ENCODE measurements around the gene CACNA2D3. TPM values are rescaled to one million over a fixed set of nuclear protein-coding genes. Genes with fewer than 3 reads are reported as not detected.

The CACNA2D3 gene
- total RNA-seq, 1 donor from 2014 or later = 17.2 TPM

GRCh38 chr3:55119268-55119667, 996.9 kb downstream of the CACNA2D3 start:
- no peaks in the 10 kb centered on the region for H3K27me3 ChIP-seq
- no peaks in the 10 kb centered on the region for H3K9me3 ChIP-seq
- intact Hi-C loops (cut with DNase I) = no loop called here
- no peaks in the 10 kb centered on the region for H3K36me3 ChIP-seq
- TF ChIP-seq, protein P1, sequence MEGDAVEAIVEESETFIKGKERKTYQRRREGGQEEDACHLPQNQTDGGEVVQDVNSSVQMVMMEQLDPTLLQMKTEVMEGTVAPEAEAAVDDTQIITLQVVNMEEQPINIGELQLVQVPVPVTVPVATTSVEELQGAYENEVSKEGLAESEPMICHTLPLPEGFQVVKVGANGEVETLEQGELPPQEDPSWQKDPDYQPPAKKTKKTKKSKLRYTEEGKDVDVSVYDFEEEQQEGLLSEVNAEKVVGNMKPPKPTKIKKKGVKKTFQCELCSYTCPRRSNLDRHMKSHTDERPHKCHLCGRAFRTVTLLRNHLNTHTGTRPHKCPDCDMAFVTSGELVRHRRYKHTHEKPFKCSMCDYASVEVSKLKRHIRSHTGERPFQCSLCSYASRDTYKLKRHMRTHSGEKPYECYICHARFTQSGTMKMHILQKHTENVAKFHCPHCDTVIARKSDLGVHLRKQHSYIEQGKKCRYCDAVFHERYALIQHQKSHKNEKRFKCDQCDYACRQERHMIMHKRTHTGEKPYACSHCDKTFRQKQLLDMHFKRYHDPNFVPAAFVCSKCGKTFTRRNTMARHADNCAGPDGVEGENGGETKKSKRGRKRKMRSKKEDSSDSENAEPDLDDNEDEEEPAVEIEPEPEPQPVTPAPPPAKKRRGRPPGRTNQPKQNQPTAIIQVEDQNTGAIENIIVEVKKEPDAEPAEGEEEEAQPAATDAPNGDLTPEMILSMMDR (IDR thresholded peaks at IDR 0.05) = no peak
- TF ChIP-seq POLR2A (IDR thresholded peaks at IDR 0.05) = no peak
- no peak for TF ChIP-seq POLR2AphosphoS5 (IDR thresholded peaks at IDR 0.05; ENCODE audit: insufficient read depth in 1 of 2, low read depth in 1 of 2)
- no peak overlapping the region for H3K27ac ChIP-seq
- no peak for DNase-seq (ENCODE audit: extremely low spot score in 2 of 2)
- H3K4me1 ChIP-seq = no peaks in the 10 kb centered on the region
- H3K4me3 ChIP-seq = no peak overlapping the region

DNA sequence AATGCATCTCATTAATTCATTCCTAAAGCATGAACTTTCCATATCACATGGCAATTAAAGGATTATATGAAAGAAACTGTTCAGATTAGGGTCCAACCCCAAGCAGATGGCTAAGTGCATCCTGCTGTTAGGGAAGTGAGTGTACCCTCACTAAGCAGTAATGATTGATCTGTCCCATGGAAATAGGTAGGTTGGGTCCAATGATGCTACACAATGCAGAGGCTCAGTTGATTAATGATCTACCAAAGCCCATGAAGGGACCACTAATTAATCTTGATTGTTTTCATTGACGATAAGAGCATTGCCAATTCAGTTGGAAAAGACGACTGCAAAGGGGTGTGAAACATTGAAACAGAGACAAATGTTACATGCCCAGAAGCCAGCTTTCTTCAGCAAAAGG, 1000.0 kb downstream of the CACNA2D3 start:
- Histone ChIP-seq H3K9me3 (no peaks in the 10 kb centered on the region), H3K27me3 (no peaks in the 10 kb centered on the region), H3K36me3 (no peaks in the 10 kb centered on the region), H3K4me1 (no peaks in the 10 kb centered on the region), H3K27ac (no peak overlapping the region), H3K4me3 (no peak overlapping the region)
- intact Hi-C loops (cut with DNase I) = no loop called here
- DNase-seq (ENCODE audit: extremely low spot score in 2 of 2) = no peak
- TF ChIP-seq, protein P1 (IDR thresholded peaks at IDR 0.05) = no peak
- no peak for TF ChIP-seq POLR2A (IDR thresholded peaks at IDR 0.05)
- TF ChIP-seq POLR2AphosphoS5 (IDR thresholded peaks at IDR 0.05; ENCODE audit: insufficient read depth in 1 of 2, low read depth in 1 of 2) = no peak

Other genes with a start within 250 kb of the CACNA2D3 start
- 18.4 TPM for gene ACTR8, start 240.4 kb upstream of the CACNA2D3 start, total RNA-seq
- gene SELENOK, start 230.7 kb upstream of the CACNA2D3 start, total RNA-seq = 55.0 TPM